Measurements from ENCODE around the gene ATP2C2. TPM values are rescaled to one million over a fixed set of nuclear protein-coding genes. Genes with fewer than 3 reads are reported as not detected.

The ATP2C2 gene
- total RNA-seq, 1 donor from 2014 or later = 6.8 TPM

DNA sequence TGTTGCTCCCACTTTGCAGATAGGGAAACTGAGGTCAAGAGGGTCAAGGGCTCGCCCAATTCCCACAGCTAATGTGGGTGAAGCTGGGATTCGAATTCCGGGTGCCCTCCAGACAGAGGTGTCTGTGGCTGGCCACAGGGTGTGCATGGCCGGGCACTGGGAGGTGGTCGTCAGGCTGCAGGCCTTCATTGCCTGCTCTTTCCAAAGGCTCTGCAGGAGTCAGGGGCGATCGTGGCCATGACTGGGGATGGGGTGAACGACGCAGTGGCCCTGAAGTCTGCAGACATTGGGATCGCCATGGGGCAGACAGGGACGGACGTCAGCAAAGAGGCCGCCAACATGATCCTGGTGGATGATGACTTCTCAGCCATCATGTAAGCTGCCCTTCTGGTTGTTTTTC, 86.3 kb downstream of the ATP2C2 start:
- no peaks in the 10 kb centered on the region for H3K27me3 Mint-ChIP-seq
- no peak overlapping the region for H3K27ac Mint-ChIP-seq
- H3K36me3 Mint-ChIP-seq (ENCODE audit: insufficient read depth) = peaks cover 4% of the 10 kb centered on the region
- no peak for DNase-seq (ENCODE audit: low spot score, unreplicated experiment)
- H3K4me1 Mint-ChIP-seq (ENCODE audit: low read depth) = no peaks in the 10 kb centered on the region
- no peak for TF ChIP-seq CTCF (IDR thresholded peaks at IDR 0.05; ENCODE audit: unreplicated experiment)
- H3K9me3 Mint-ChIP-seq (ENCODE audit: low read depth) = no peaks in the 10 kb centered on the region
- H3K4me3 Mint-ChIP-seq (ENCODE audit: low read depth) = no peak overlapping the region

DNA sequence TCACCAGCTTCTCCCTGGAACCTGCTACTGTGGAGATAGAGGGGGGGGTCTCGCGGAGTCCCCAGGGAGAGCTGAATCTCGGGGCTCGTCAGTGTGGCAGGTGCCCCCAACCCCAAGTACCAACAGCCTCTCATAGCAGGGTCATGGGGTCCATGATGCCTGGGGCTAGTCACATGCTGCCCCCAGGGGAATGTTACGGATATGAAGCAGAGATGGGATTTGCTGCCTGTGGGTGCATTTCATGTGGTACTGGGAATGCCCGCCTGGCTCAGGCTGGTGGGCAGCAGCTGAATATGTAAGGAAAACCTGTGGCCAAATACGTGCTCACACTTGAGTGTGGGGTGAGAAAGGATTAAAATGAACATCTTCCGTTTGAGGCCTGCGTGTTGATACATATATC, 86.7 kb downstream of the ATP2C2 start:
- Mint-ChIP-seq H3K9me3 (ENCODE audit: low read depth) (no peaks in the 10 kb centered on the region), H3K36me3 (ENCODE audit: insufficient read depth) (peaks cover 4% of the 10 kb centered on the region), H3K27me3 (no peaks in the 10 kb centered on the region), H3K4me1 (ENCODE audit: low read depth) (no peaks in the 10 kb centered on the region), H3K27ac (no peak overlapping the region), H3K4me3 (ENCODE audit: low read depth) (no peak overlapping the region)
- no peak for DNase-seq (ENCODE audit: low spot score, unreplicated experiment)
- no peak for TF ChIP-seq CTCF (IDR thresholded peaks at IDR 0.05; ENCODE audit: unreplicated experiment)

- no peak for TF ChIP-seq CTCF (IDR thresholded peaks at IDR 0.05; ENCODE audit: unreplicated experiment)
- H3K27me3 Mint-ChIP-seq = no peaks in the 10 kb centered on the region
- no peak for DNase-seq (ENCODE audit: low spot score, unreplicated experiment)
- H3K4me3 Mint-ChIP-seq (ENCODE audit: low read depth) = no peak overlapping the region
- no peaks in the 10 kb centered on the region for H3K4me1 Mint-ChIP-seq (ENCODE audit: low read depth)
- H3K9me3 Mint-ChIP-seq (ENCODE audit: low read depth) = no peaks in the 10 kb centered on the region
- H3K27ac Mint-ChIP-seq = no peak overlapping the region
- H3K36me3 Mint-ChIP-seq (ENCODE audit: insufficient read depth) = peaks cover 11% of the 10 kb centered on the region
Measured at GRCh38 chr16:84458606-84459532, 90.5 kb downstream of the ATP2C2 start.

- DNase-seq (ENCODE audit: low spot score, unreplicated experiment) = no peak
- no peaks in the 10 kb centered on the region for H3K27me3 Mint-ChIP-seq
- H3K4me1 Mint-ChIP-seq (ENCODE audit: low read depth) = no peaks in the 10 kb centered on the region
- H3K36me3 Mint-ChIP-seq (ENCODE audit: insufficient read depth) = peaks cover 14% of the 10 kb centered on the region
- TF ChIP-seq CTCF (IDR thresholded peaks at IDR 0.05; ENCODE audit: unreplicated experiment) = no peak
- no peaks in the 10 kb centered on the region for H3K9me3 Mint-ChIP-seq (ENCODE audit: low read depth)
- H3K4me3 Mint-ChIP-seq (ENCODE audit: low read depth) = no peak overlapping the region
- H3K27ac Mint-ChIP-seq = no peak overlapping the region
Measured at GRCh38 chr16:84459533-84459894, 91.2 kb downstream of the ATP2C2 start.

- no peaks in the 10 kb centered on the region for H3K9me3 Mint-ChIP-seq (ENCODE audit: low read depth)
- H3K36me3 Mint-ChIP-seq (ENCODE audit: insufficient read depth) = peaks cover 17% of the 10 kb centered on the region
- TF ChIP-seq CTCF (IDR thresholded peaks at IDR 0.05; ENCODE audit: unreplicated experiment) = no peak
Measured at GRCh38 chr16:84459941-84460405, 91.6 kb downstream of the ATP2C2 start.

More at GRCh38 chr16:84459941-84460405, 91.6 kb downstream of the ATP2C2 start:
- H3K27me3 Mint-ChIP-seq = no peaks in the 10 kb centered on the region
- peak; percentile 3 for DNase-seq (ENCODE audit: low spot score, unreplicated experiment)
- no peaks in the 10 kb centered on the region for H3K4me1 Mint-ChIP-seq (ENCODE audit: low read depth)
- no peak overlapping the region for H3K4me3 Mint-ChIP-seq (ENCODE audit: low read depth)
- no peak overlapping the region for H3K27ac Mint-ChIP-seq
